GM12878 (cell line): ENCODE data around the gene POLR1A. TPM values are rescaled to one million over a fixed set of nuclear protein-coding genes. Genes with fewer than 3 reads are reported as not detected.

ENCODE experiments used
- ATAC-seq: fragments of 200-7000 bp; cut with Tn5 transposase; 3 replicates; pipeline ENCODE4 v1.9.1; 2020; ENCODE audit warnings: mild to moderate bottlenecking, moderate library complexity
- BruUV-seq: library from RNA; stranded (reverse); fragments of 400-500 nt; replicated peaks from 2 replicates; lab custom pipeline; 2021; lab: Mats Ljungman, UMichigan
- CTCF ChIA-PET: fragments of 300-600 bp; sonication (Branson Sonifier 250); formaldehyde crosslinking; extraction: SDS; loops from one replicate; lab custom pipeline; 2021; ENCODE audit warnings: inconsistent platforms; lab: Yijun Ruan, JAX
- POLR2A ChIA-PET: fragments of 350-600 bp; formaldehyde crosslinking; extraction: SDS; loops from one replicate; lab custom pipeline; 2021; ENCODE audit warnings: inconsistent platforms; lab: Charles Lee
- RAD21 ChIA-PET: fragments of 300-600 bp; sonication (Branson Sonifier 250); formaldehyde crosslinking; loops from one replicate; lab custom pipeline; 2023; ENCODE audit warnings: antibody characterized with exemption; ENCODE audit not compliant: unreplicated experiment; lab: Charles Lee
- SMC1A ChIA-PET: fragments of 300-600 bp; sonication (Branson Sonifier 250); formaldehyde crosslinking; loops from one replicate; lab custom pipeline; 2023; ENCODE audit not compliant: unreplicated experiment, uncharacterized antibody; lab: Charles Lee
- DNase-seq: peaks from one replicate; pipeline ENCODE4 v3.0.0-alpha.2; 2011; ENCODE audit warnings: low read depth, low spot score
- FAIRE-seq: peaks from 3 replicates; lab custom pipeline; 2011; peaks lifted over from hg19 to GRCh38; lab: Jason Lieb, UNC
- H2AFZ ChIP-seq: 2 replicates; pipeline ENCODE4 v1.6.0; 2011; ENCODE audit warnings: low read depth, low read length, control low read depth; ENCODE audit not compliant: control insufficient read depth
- H3K27ac ChIP-seq: 2 replicates; pipeline ENCODE4 v1.5.1; 2011; ENCODE audit warnings: control low read depth; ENCODE audit not compliant: control insufficient read depth, insufficient read depth
- H3K27me3 ChIP-seq, 2 experiments: replicated peaks in 1 of 2; 2 replicates each; pipeline versions ENCODE4 v1.6.0 to v1.6.1; 2011; ENCODE audit warnings: low read length in 1 of 2; ENCODE audit not compliant: control insufficient read depth in 2 of 2, insufficient read depth in 2 of 2
- H3K36me3 ChIP-seq, 2 experiments: 2 replicates each; pipeline ENCODE4 v1.5.1; 2011; ENCODE audit warnings: low read length in 1 of 2; ENCODE audit not compliant: control insufficient read depth in 2 of 2, insufficient read depth in 2 of 2
- H3K4me1 ChIP-seq: 2 replicates; pipeline ENCODE4 v1.6.1; 2011; ENCODE audit warnings: mild to moderate bottlenecking, low read length, moderate library complexity, mixed read lengths; ENCODE audit not compliant: control insufficient read depth, insufficient read depth
- H3K4me2 ChIP-seq: 2 replicates; pipeline ENCODE4 v1.6.0; 2011; ENCODE audit warnings: control low read depth; ENCODE audit not compliant: control insufficient read depth, insufficient read depth
- H3K4me3 ChIP-seq: fragments of 200-600 bp; sonication (generic); 2 replicates; pipeline ENCODE4 v1.5.1; 2016
- H3K79me2 ChIP-seq: 2 replicates; pipeline ENCODE4 v1.6.0; 2011; ENCODE audit warnings: low read length; ENCODE audit not compliant: control insufficient read depth, insufficient read depth
- H3K9ac ChIP-seq: 2 replicates; pipeline ENCODE4 v1.8.0; 2011; ENCODE audit warnings: low read length, control low read depth, mixed read lengths; ENCODE audit not compliant: control insufficient read depth, insufficient read depth
- H3K9me3 ChIP-seq: replicated peaks from 3 replicates; pipeline ENCODE4 v1.5.1; 2011; ENCODE audit warnings: mild to moderate bottlenecking, low read length; ENCODE audit not compliant: control insufficient read depth, insufficient read depth
- H4K20me1 ChIP-seq: 2 replicates; pipeline ENCODE4 v1.6.0; 2011; ENCODE audit not compliant: control insufficient read depth, insufficient read depth
- CHD1 ChIP-seq: IDR thresholded peaks from 2 replicates; pipeline ENCODE4 v1.6.1; 2012; ENCODE audit warnings: low read depth, low read length, improper control_type of control experiment
- CHD4 ChIP-seq: fragments of 200-600 bp; sonication (generic); IDR thresholded peaks from 2 replicates; pipeline ENCODE4 v1.6.1; 2016; ENCODE audit warnings: mild to moderate bottlenecking
- EED ChIP-seq: sonication (generic); IDR thresholded peaks from 2 replicates; pipeline ENCODE4 v1.6.1; 2016; ENCODE audit warnings: antibody characterized with exemption, low read depth
- EGR1 ChIP-seq, 2 experiments: IDR thresholded peaks; 1 replicate in 1 of 2; 2 replicates in 1 of 2; pipeline ENCODE4 v1.6.1; 2011 to 2012; ENCODE audit warnings: low read depth in 2 of 2, low read length in 2 of 2, borderline replicate concordance in 1 of 2, mild to moderate bottlenecking in 1 of 2, moderate library complexity in 1 of 2
- MEF2B ChIP-seq: fragments of 450-650 bp; IDR thresholded peaks from 2 replicates; pipeline ENCODE4 v1.6.1; 2018; ENCODE audit warnings: mild to moderate bottlenecking, moderate library complexity; ENCODE audit not compliant: partially characterized antibody, poor library complexity, severe bottlenecking
- MYB ChIP-seq: fragments of 150-350 bp; IDR thresholded peaks from 2 replicates; pipeline ENCODE4 v1.6.1; 2014; ENCODE audit warnings: mild to moderate bottlenecking, low read depth, low read length, borderline replicate concordance
- NFXL1 ChIP-seq: fragments of 450-650 bp; IDR thresholded peaks from 2 replicates; pipeline ENCODE4 v1.6.1; 2017; ENCODE audit warnings: antibody characterized with exemption, mild to moderate bottlenecking, borderline replicate concordance
- NR2F1 ChIP-seq: fragments of 450-650 bp; conservative IDR thresholded peaks from 2 replicates; pipeline ENCODE4 v1.6.1; 2017; ENCODE audit warnings: mild to moderate bottlenecking
- NRF1 ChIP-seq: conservative IDR thresholded peaks from 2 replicates; pipeline ENCODE4 v1.6.1; 2011; ENCODE audit warnings: mild to moderate bottlenecking, low read depth, low read length, improper control_type of control experiment
- PAX8 ChIP-seq: fragments of 450-650 bp; IDR thresholded peaks from 2 replicates; pipeline ENCODE4 v1.6.1; 2017; ENCODE audit warnings: mild to moderate bottlenecking, moderate library complexity
- RAD51 ChIP-seq: fragments of 450-650 bp; IDR thresholded peaks from 2 replicates; pipeline ENCODE4 v1.6.1; 2016; ENCODE audit warnings: moderate library complexity, mild to moderate bottlenecking, inconsistent platforms
- SIN3A ChIP-seq: IDR thresholded peaks from 2 replicates; pipeline ENCODE4 v1.6.1; 2012; ENCODE audit warnings: low read depth, low read length, improper control_type of control experiment
- SPI1 ChIP-seq: IDR thresholded peaks from 2 replicates; pipeline ENCODE4 v1.6.1; 2011; ENCODE audit warnings: low read depth, mild to moderate bottlenecking, low read length, moderate library complexity, borderline replicate concordance; ENCODE audit not compliant: insufficient read depth
- ZNF274 ChIP-seq: IDR thresholded peaks from one replicate; pipeline ENCODE4 v1.8.0; 2011; ENCODE audit not compliant: insufficient read length, insufficient read depth
- WGBS: methylation state at CpG from one replicate; pipeline ENCODE4 v1.1.6; 2016; ENCODE audit warnings: low lambda C conversion rate; ENCODE audit not compliant: insufficient replicate concordance, insufficient coverage; ENCODE audit errors: missing lambda C conversion rate; 5-methylcytosine and 5-hydroxymethylcytosine counted together
- in situ Hi-C: fragments of 300-500 bp; cut with MboI; formaldehyde crosslinking; loops from 9 replicates; pipeline ENCODE4 v1.14.3; 2018; ENCODE audit warnings: mixed read lengths
- intact Hi-C: fragments of 100-400 bp; cut with micrococcal nuclease; formaldehyde crosslinking; loops from one replicate; pipeline ENCODE4 v1.14.2; 2022; ENCODE audit not compliant: unreplicated experiment
- polyA plus RNA-seq, 11 experiments: library from polyadenylated mRNA; depleted of rRNA in 4 of 11; unstranded in 6 of 11; stranded (reverse) in 5 of 11; fragments of >200 nt; fragmentation: Nextera tagmentation in 4 of 11; fragmentation: Illumina TruSeq in 1 of 11; extraction: Ambion mirVana in 4 of 11; extraction: Trizol in 1 of 11; gene quantifications; 1 replicate in 1 of 11; 2 replicates in 10 of 11; pipeline versions ENCODE4 v1.2.1 to v1.2.3, GENCODE V29; 2011 to 2016; ENCODE audit warnings: inconsistent platforms in 2 of 11, missing spikeins in 2 of 11, low read depth in 1 of 11
- total RNA-seq, 4 experiments: library from RNA; depleted of rRNA in 3 of 4; stranded (reverse); fragments of >200 nt in 3 of 4; fragmentation: Illumina TruSeq in 1 of 4; extraction: Trizol in 1 of 4; gene quantifications; 2 replicates each; pipeline versions ENCODE4 v1.2.1 to v1.2.3, GENCODE V29; 2013 to 2021
- TF ChIP-seq, protein P1 (sequence below): IDR thresholded peaks from 2 replicates; pipeline ENCODE4 v1.6.1; 2012; ENCODE audit warnings: improper control_type of control experiment, low read depth, low read length; ENCODE audit not compliant: insufficient replicate concordance
- TF ChIP-seq, protein P2 (sequence below): fragments of 450-650 bp; IDR thresholded peaks from 2 replicates; pipeline ENCODE4 v1.6.1; 2018; ENCODE audit warnings: borderline replicate concordance, mild to moderate bottlenecking; ENCODE audit not compliant: partially characterized antibody

Gene POLR1A
- total and polyA plus RNA-seq, 10 of the 15 experiments (the other 5 are each of a cell fraction or from before 2014, with no cell fraction given): 2.1 to 53.9 (median 17.8) TPM

DNA sequence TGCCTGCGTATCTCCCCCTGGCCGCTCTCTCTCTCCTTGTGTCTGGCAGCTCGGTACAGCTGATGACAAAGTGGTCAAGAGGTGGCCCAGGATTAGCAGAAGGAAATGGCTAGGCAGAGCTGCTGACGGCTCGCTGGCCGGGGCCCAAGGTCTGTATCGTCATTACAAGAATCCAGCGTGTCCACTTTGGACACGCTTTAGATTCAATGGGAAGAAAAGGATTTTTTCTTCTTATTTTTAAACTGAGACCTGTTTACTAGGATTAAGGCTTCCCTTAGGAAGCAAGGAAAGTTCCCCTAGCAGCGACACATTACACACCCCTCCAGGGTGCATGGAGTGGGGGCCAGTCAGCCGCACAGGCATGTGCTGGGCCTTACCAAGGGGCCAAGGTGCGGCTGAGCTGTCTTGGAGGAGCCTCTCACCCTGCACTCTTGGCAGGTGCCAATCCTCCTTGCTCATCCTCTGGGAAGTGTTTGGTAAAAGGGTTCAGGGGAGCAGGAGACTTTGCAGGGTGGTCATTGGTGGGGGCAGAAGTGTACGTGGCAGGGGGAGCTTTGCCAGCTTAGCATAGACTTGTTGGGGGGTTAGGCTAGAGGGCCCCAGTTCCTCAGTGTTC lies 76.8 kb downstream of the POLR1A start:
- POLR2A ChIA-PET: no interaction called here
- Histone ChIP-seq H3K9me3 (no peaks in the 10 kb centered on the region), H3K27me3 (no peaks in the 10 kb centered on the region), H3K36me3 (peaks cover 47 to 55% of the 10 kb centered on the region in 2 experiments), H4K20me1 (no peaks in the 10 kb centered on the region), H3K4me3 (no peak overlapping the region), H3K79me2 (no peaks in the 10 kb centered on the region), H3K9ac (no peak overlapping the region), H2AFZ (no peak overlapping the region), H3K4me2 (no peak overlapping the region), H3K27ac (no peak overlapping the region), H3K4me1 (no peaks in the 10 kb centered on the region)
- RAD21 ChIA-PET: no interaction called here
- BruUV-seq: no TSS peak
- TF ChIP-seq PAX8 (no peak), SIN3A (no peak), NRF1 (no peak), MEF2B (no peak), NFXL1 (no peak), MYB (no peak), CHD1 (no peak), SPI1 (no peak), CHD4 (no peak), EED (no peak), EGR1 (IDR thresholded peaks at IDR 0.05; ENCODE audit: borderline replicate concordance in 1 of 2, low read depth in 2 of 2, low read length in 2 of 2) (no peak), NR2F1 (no peak), RAD51 (no peak), ZNF274 (no peak)
- TF ChIP-seq, protein P1, sequence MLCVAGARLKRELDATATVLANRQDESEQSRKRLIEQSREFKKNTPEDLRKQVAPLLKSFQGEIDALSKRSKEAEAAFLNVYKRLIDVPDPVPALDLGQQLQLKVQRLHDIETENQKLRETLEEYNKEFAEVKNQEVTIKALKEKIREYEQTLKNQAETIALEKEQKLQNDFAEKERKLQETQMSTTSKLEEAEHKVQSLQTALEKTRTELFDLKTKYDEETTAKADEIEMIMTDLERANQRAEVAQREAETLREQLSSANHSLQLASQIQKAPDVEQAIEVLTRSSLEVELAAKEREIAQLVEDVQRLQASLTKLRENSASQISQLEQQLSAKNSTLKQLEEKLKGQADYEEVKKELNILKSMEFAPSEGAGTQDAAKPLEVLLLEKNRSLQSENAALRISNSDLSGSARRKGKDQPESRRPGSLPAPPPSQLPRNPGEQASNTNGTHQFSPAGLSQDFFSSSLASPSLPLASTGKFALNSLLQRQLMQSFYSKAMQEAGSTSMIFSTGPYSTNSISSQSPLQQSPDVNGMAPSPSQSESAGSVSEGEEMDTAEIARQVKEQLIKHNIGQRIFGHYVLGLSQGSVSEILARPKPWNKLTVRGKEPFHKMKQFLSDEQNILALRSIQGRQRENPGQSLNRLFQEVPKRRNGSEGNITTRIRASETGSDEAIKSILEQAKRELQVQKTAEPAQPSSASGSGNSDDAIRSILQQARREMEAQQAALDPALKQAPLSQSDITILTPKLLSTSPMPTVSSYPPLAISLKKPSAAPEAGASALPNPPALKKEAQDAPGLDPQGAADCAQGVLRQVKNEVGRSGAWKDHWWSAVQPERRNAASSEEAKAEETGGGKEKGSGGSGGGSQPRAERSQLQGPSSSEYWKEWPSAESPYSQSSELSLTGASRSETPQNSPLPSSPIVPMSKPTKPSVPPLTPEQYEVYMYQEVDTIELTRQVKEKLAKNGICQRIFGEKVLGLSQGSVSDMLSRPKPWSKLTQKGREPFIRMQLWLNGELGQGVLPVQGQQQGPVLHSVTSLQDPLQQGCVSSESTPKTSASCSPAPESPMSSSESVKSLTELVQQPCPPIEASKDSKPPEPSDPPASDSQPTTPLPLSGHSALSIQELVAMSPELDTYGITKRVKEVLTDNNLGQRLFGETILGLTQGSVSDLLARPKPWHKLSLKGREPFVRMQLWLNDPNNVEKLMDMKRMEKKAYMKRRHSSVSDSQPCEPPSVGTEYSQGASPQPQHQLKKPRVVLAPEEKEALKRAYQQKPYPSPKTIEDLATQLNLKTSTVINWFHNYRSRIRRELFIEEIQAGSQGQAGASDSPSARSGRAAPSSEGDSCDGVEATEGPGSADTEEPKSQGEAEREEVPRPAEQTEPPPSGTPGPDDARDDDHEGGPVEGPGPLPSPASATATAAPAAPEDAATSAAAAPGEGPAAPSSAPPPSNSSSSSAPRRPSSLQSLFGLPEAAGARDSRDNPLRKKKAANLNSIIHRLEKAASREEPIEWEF: no peak
- TF ChIP-seq, protein P2, sequence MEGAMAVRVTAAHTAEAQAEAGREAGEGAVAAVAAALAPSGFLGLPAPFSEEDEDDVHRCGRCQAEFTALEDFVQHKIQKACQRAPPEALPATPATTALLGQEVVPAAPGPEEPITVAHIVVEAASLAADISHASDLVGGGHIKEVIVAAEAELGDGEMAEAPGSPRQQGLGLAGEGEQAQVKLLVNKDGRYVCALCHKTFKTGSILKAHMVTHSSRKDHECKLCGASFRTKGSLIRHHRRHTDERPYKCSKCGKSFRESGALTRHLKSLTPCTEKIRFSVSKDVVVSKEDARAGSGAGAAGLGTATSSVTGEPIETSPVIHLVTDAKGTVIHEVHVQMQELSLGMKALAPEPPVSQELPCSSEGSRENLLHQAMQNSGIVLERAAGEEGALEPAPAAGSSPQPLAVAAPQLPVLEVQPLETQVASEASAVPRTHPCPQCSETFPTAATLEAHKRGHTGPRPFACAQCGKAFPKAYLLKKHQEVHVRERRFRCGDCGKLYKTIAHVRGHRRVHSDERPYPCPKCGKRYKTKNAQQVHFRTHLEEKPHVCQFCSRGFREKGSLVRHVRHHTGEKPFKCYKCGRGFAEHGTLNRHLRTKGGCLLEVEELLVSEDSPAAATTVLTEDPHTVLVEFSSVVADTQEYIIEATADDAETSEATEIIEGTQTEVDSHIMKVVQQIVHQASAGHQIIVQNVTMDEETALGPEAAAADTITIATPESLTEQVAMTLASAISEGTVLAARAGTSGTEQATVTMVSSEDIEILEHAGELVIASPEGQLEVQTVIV: no peak
- 95% methylated on average over 13 of the region's 13 CpGs for WGBS
- intact Hi-C loops (no loop called here), in situ Hi-C loops (no loop called here)
- SMC1A ChIA-PET: interaction anchor here (1.0 kb wide), 1 partner anchor 51 kb away, joined by 4 read pairs; no protein-coding TSS in a partner anchor
- CTCF ChIA-PET: interaction anchor here (0.6 kb wide), 1 partner anchor 391 kb away, joined by 3 read pairs; no protein-coding TSS in a partner anchor
- DNase-seq (no peak), ATAC-seq (no peak), FAIRE-seq (no peak)
